Activated T-helper 1 cell treated with anti-CD3 and anti-CD28 coated beads, Interleukin-2, amount 50 U/mL, for 16 hours (primary cell): ENCODE data around the gene MRPL23.
"Not testable (repeated sequence)": the region's sequence is repeated elsewhere in the genome, so short reads cannot be mapped to it uniquely, and the experiment has no call there.

ENCODE experiments used
- DNase-seq, 2 donors: peaks; one replicate each; pipeline ENCODE4 v3.0.0-alpha.2; 2020; ENCODE audit warnings: low read depth in 1 of 2, low spot score in 1 of 2

Gene MRPL23

DNA sequence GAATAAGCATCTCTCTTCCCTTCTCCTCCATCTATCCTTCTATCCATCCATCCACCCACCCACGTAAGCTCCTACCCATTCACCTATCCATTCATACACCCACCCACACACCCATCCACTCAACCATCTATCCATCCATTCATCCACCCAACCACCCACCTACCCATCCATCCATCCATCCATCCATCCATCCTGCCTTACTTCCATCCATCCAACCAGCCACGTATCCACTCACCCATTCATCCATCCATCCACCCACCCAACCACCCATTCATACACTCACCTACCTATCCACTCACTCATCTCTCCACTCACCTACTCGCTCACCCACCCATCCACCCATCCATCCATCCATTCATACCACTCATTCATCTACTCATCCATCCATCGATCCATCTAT, 14.5 kb upstream of the MRPL23 start:
- no peak for DNase-seq

DNA sequence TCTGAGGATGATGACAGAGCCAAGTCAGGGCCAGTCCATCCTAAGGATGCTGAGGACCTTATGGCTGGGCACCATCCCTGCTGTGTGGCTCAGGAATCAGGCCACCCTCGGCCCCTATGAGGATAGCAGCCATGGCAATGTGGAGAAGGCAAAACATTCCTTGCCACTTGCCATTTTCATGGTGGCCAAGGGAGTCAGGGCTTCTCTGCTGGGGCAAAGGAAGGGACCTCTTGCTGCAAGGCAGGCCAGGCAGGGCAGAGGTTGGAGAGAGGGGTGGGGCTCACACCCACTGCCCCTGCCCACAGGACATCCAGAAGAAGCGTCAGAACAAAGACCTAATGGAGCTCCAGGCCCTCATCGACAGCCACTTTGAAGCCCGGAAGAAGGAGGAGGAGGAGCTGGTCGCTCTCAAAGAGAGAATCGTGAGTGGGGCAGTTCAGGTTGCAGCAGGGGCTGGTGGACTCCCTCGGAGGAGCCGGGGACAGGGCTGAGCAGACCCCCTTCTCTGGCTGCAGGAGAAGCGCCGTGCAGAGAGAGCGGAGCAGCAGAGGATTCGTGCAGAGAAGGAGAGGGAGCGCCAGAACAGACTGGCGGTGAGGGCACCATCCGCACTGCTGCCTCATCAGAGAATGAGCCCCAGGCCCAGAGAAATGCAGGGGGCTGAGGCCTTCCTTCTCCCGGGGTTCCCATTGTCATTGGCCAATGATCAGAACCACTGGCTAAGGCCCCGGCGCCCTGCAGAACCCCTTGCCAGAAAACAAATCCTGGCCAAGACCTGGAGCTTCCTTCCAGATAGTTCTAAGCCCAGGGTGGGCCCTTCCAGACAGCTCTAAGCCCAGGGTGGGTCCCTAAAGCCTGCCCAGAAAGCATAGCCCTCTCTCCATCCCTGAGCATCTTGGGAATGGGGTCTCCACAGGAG, 13.5 kb upstream of the MRPL23 start:
- no peak for DNase-seq

DNA sequence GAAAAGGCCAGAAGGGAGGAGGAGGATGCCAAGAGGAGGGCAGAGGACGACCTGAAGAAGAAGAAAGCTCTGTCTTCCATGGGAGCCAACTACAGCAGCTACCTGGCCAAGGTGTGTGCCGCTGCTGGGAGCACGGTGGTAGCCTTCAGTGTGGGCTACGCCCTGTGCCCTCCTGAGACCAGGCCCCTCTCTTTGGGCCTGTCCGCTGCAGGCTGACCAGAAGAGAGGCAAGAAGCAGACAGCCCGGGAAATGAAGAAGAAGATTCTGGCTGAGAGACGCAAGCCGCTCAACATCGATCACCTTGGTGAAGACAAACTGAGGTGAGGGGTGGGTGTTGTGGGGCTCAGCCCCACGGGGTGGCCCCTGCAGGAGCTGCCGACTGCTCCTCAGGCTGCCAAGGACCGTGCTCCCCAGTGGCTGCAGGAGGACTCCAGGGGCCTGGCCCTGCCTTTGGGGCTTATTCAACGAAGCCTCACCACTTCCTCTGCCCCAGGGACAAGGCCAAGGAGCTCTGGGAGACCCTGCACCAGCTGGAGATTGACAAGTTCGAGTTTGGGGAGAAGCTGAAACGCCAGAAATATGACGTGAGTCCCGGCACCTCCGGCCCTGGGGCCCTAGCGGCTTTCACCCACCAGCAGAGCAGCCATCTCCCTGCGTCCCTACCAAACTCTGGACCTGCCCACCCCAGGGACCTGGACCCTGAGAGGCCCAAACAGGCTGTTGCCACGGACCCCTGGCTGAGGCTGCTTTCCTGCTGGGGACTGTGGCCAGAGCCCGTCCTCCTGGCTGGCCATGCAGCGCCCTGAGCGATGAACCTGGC, 12.6 kb upstream of the MRPL23 start:
- DNase-seq: no peak

DNA sequence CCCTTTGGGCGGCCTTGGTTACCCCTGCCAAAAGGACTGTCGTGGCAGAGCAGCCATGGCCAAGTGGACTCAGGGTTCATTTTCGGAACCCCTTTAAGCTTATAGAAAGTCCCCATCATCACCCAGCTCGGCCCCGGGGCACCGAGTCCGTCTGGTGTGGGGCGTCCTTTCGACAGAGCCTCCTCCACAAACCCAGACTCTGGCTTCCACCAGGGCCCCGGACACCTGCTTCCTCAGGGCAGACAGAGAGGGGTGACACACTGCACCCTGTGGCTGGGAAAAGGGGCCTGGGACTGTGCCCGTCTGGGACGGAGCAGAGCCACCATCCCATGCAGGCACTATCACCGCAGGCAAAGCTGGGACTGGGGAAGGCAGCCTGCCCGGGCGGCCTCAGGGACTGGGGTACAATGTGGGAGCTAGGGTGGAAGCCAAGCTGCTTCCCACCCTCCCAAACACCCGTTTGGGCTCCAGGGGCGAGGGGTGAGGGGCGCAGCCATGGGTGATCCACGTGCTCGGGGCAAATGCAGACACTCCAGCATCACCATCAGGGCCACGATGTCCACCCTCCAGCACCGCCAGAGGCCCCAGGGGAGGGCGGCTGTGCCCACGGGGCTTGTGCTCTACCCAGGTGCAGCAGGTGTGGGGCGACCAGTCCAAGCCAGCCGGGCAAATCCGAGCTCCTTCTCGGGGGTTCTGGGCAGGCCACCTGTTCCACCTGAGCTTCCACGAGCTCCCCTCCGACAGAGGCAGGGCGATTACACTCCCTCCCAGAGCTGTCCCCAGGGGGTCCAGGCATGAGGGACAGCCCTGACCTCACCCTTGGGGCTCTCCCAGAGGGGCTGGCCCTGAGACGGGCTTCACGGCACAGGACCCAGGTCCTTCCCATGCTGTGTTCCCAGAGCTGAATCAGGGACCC, 11.7 kb upstream of the MRPL23 start:
- DNase-seq: peak in 1 of 2 donors; percentile 2

DNA sequence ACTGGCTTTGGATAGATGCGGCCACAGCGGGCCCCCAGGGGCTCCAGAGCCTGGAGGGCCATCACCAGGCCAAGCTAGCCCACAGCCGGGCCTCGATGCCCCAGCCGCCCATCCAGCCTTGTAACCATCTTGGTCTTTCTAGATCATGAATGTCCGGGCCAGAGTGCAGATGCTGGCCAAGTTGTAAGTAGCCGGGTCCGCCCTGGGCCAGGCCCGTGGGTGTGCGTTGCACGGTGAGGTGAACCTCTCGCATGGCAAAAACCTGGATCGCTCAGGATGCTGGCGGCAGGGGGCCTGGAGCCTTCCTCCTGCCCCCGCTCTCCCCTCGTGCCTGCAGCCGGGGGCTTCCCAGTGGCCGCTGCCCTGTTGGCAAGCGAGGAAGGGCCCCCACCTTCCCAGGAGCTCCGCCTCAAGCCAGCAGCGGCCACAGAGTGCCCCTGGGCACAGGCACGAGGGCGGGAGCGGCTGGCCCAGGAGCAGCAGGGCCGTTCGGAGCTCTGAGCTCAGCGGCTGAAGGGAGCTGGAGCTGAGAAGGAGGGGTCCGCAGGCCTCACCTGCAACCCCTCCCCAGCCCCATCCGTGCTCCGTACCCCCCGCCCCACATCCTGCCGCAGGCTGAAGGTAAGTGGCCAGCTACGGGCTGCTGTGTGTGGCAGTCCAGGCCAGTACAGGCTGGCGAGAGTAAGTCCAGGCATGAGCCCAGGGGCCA, 10.9 kb upstream of the MRPL23 start:
- no peak for DNase-seq

DNA sequence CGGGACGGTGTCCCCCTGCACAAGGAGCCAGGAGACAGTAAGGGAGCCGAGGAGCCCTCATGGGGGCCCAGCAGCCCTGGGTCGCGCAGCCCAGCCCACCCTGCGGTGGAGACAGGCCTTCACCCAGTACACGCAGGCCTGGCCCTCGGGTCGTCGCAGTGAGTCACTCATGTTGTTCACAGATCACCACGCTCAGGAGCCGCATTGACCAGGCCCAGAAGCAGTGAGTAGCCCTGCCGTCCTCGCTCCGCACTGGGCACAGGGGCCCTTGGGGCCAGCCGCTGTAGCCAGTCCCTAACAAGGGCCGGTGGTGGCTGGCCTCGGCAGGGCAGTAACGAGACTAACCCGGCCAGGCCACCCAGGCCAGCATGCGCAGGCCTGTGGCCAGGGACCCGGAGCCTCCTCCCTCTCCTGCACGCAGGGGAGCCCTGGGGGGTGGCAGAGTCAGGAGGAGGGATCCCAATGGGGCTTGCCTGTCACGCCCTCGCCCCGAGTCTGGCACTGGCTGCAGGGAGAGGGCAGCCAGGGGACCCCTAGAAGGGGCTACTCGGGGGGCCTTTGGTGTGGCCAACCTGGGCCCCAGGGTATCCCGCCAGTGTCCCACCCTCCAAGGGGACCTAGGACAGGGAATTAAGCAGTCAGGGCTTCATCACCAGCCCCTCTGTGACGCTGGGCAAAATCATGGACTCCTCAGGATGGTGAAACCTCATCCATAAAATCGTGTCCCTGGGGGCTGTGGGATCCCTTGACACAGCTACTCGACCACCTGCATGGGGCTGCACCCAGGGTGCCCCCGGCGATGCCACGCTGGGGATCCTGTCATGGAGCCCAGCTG, 10.1 kb upstream of the MRPL23 start:
- DNase-seq: no peak

DNA sequence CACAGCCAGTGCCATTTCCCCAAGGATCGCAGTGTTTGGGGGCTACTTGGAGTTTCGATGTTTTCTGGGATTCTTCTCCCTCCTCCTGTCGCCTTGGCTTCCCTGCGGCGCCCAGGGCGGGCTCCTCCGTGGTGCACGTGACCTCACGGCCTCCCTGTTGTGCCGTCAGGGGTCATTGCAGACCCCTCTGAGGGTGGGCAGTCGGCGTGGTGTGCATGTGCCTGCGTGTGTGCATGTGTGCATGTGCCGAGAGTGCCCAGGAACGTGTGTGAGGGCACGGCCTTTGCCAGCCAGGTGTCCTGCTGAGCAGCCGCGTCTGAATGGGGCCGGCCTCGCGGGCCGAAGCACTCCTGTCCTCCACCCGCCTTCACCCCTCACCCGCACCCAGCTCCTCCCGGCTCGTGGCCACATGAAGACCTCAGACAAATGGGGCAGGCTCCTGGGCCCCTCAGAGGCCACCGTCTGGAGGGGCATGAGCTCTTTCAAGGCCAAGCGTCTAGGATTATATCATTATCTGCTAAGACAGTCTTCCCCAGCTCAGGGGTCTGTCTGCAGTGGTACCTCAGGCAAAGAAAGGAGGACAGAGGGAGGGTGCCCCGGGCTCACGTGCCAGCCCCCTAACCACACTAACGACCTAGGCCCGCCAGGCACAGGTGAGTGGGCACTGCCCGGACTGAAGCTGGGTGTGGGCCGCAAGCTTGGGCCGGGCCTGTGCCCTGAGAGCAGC, 9.4 kb upstream of the MRPL23 start:
- DNase-seq: no peak

DNA sequence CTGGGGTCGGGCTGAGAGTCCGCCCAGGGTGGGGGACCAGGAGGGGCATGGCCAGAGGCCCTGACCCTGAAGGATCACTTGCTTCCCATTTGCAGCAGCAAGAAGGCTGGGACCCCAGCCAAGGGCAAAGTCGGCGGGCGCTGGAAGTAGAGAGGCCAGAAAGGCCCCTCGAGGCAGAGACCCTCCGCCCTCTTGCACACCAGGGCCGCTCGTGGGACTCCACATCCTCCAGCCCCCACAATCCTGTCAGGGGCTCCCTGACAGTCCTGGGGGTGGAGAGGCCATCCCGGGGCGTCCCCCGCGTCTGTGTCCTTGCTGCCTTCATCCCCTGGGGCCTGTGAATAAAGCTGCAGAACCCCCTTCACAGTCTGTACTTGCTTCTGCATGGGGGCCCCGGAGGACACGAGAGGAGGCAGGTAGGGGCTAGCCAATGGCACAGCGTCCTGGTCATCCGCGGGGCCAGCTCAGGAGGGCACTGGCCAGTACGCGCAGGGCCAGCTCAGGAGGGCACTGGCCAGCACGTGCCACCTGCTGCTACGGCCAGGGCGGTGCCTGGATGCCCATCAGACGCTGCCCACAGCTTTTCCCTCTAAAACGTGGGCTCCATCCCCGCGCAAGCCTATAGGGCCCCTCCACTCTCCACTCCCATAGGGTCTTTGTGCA, 8.7 kb upstream of the MRPL23 start:
- no peak for DNase-seq

DNA sequence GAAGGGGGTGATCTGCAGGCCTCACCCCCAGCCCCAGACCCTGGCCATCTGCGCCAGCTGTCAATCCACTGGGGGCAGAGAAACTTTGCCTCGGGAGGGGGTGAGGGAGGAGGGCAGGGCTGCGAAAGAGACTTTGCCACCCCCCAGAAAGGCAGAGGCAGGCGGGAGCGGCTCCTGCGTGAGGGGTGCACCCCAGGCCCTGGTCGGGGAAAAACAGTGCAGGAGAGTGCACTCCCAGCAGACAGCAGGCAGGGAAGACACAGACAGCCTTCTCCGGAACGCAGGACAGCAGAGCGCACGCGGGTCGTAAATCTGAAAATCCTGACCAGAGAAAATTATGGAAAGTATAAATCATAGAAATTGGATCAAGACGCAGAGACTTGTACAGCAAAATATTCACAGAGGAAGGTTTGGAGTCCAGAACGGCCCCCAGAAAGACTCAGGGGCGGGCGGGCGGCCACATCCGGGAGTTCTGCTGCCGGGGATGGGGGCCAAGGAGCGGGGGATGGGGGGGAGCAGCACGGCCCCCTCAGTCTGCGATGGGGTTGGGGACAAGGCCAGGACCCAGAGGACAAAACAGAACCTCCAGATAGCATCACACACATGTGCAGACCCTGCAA, 8.0 kb upstream of the MRPL23 start:
- DNase-seq: peak in 1 of 2 donors; percentile 2

DNA sequence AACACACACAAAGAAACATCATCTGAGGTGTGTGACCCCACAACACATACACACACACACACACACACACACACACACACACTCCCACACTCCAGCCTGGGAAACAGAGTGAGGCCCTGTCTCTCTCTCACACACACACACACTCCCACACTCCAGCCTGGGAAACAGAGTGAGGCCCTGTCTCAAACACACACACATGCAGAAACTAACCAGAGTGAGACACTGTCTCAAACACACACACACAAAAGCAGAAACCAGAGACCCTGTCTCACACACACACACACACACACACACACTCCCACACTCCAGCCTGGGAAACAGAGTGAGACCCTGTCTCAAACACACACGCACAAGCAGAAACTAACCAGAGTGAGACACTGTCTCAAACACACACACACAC, 7.3 kb upstream of the MRPL23 start:
- not testable (repeated sequence) for DNase-seq

DNA sequence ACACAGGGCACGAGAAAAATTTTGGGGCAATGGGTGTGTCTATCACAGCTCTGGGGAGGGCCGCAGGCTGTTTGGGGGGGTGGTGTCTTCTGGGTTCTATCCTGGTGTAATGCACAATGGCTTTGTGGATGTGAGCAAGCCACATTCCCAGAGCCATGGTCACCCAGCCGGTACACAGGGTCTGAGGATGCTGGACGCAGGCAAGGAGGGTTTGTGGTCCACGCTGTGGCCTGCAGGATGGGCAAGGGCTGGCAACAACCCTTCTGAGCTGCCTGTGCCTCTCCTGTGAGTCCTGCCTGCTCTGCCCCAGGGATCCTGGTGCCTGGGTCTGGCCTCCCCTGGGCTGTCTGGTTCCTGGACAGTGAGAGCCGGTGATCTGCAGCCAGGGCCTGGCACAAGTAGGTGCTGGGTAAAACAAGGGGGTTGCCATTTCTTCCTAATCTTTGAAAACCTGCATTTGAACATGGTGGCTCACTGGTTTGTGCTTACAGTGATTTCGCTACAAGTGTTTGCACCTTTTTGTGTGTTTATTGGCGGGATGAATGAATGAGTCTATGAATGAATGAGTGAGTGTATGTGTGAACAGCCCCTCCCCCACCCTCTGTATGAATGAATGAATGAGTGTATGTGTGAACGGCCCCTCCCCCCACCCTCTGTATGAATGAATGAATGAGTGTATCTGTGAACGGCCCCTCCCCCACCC, 4.4 kb upstream of the MRPL23 start:
- no peak for DNase-seq

DNA sequence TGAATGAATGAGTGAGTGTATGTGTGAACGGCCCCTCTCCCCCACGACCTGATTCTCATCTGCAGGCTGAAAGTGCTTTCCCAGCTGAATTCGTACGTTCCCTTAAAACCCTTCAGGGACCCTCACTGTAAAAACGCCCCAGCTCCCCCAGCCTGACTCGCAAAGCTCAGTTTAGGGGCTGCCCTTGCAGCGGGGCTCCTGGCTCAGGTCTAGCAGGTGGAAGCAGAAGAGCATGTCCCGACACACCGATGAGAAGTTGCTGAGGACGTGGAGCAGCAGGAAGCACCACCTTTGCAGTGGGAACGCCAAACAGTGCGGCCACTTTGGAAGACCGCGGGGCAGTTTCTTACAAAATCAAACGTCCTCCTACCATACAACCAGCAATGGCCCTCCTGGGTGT, 3.6 kb upstream of the MRPL23 start:
- no peak for DNase-seq

DNA sequence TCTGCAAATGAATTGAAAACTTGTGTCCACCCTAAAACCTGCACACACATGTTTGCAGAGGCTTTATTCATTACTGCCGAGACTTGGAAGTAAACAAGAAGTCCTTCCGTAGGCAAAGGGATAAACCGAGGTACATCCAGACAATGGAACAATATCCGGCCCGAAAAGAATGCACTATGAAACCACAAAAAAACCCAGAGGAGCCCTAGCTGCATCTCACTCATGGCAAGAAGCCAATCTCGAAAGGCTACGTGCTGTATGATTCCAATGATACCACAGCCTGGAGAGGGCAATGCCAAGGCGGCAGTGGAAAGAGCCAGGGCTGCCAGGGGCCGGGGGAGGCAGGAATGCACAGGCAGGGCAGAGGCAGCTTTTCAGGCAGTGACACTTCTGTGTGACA, 3.2 kb upstream of the MRPL23 start:
- no peak for DNase-seq

DNA sequence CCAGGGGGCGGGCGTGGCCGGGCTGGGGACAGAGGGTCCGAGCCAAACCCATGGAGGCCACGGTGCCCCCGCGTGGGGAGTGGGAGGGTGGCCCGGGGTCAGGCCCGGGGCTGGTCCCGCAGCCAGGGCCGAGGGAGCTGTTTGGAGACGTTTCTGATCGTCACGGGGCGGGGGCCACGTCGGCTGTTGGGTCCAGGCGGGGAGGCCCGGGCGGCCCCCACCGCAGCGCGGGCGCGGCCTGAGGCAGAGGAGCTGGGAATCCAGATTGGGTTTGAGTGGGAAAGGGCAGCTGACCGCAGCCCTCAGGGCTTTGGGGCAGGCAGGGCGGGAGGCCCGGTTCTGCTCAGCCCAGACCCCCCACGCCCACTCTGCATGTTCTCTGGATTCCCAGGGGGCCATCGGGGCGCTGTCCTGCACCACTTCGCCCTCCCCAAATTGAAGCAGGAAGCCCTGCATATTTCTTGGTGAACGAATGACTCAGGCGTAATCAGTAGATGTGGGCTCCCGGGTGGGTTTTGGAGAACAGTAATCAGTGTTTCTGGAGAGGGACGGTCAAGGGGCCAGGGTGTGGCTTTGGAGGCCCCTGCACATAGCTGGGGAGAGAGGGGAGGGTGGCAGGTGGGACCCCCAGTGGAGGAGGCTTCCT, 583 bp downstream of the MRPL23 start:
- no peak for DNase-seq

DNA sequence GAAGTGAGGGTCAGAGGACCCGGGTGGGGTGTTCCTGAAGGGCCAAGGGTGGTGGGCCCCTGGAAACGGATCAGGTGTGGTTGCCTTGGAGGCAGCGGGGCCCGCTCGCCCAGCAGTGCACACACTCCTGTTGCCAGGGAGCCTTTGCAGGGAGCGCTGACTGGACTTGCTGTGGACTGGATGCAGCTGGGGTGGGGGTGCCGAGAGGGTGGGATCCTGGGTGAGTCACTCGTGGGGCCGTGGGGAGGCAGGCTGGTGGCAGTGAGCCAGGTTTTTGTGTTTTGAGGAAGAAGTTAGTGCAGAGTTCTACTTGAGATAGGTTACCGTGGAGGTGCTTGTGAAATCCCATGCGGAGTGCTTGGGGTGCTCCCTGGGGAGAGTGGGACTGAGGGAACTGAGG, 1.3 kb downstream of the MRPL23 start:
- DNase-seq: no peak

DNA sequence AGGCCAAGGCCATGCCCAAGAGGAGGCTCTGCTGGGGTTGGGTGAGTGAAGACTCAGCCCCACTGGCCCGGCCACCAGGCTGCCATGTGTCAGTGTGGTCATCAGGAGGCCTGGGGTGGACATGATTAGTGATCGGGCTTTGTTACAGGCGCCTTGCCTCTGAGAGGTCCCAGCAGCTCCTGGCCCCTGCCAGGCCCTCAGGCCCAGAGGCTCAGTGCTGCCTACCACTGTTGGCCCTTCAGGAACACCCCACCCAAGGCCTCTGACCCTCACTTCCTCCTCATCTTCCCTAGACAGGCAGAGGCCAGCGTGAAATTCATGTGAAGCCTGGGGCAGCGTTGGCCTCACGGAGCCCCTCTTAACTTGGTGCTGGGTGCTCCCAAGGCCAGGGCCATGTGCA, 2.2 kb downstream of the MRPL23 start:
- DNase-seq: no peak

DNA sequence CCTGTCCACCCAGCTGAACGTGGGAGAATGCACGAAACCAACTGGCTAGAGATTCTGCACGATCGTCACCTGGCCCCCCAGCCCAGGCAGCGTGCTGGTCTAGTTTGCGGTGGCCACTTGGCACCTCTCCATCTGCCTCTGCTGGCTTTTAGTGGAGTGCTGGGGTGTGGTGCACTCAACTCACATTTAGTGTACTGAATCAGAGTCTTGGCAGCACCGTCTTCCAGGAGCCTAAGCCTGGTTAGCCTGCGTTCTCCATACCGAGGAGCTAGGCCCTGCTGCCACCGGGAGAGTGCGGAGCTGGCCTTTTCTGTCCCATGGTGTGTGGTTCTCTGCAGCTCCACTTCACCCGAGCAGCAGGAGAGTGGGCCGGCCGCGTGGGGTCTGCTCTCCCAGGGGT, 2.8 kb downstream of the MRPL23 start:
- no peak for DNase-seq
